ENCODE results near the gene EIF2S2.
"Not testable (repeated sequence)": the region's sequence is repeated elsewhere in the genome, so short reads cannot be mapped to it uniquely, and the experiment has no call there.

The EIF2S2 gene

GRCh38 chr20:34111702-34112599, at the start of gene EIF2S2:
Gene EIF2S2, minus strand, starts transcription at chr20:34112243. Its CDS starts 133 bp downstream, at chr20:34112110.
- DNase-seq: peak; percentile 96

DNA sequence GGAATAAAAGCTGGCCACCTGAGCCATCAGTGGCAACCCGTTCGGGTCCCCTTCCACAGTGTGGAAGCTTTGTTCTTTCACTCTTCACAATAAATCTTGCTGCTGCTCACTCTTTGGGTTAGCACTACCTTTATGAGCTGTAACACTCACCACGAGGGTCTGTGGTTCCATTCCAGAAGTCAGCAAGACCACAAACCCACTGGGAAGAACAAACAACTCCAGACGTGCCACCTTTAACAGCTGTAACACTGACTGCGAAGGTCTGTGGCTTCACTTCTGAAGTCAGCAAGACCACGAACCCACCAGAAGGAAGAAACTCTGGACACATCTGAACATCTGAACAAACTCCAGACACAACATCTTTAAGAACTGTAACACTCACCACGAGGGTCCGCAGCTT, 45.7 kb upstream of the EIF2S2 start:
- DNase-seq: not testable (repeated sequence)

DNA sequence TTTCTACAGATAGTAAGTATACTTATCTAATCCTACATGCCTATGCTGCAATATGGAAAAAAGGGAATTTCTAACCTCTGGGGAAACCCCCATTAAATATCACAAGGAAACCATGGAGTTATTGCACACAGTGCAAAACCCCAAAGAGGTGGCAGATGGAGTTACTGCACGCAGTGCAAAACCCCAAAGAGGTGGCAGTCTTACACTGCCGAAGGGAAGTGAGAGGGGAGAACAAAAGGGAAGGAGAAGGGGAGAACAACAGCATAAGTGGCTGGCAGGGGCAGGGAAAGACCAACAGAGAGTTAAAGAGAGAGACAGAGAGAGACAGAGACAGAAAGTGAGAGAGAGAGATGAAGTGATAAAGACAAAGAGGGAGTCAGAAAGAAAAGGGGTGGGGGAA, 43.8 kb upstream of the EIF2S2 start:
- no peak for DNase-seq

DNA sequence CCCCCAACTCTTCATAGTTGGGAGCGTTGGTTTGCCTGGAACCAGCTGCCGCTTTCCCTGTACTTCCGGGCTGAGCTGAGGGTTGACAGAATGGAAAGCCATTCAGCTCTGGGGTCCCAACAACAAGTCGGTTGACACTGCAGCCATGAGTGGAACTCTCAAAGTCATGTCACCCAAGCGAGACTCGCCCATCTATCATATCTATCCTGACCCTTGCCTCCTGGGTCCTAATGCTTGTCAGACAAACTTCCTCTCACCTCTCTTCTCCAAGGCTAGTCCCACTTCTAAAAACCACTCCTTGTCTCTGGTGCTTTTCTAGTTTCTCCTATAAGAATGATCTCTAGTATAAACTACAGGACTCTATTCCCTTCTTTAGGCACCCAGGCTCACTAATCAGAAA, 41.1 kb upstream of the EIF2S2 start:
- not testable (repeated sequence) for DNase-seq

DNA sequence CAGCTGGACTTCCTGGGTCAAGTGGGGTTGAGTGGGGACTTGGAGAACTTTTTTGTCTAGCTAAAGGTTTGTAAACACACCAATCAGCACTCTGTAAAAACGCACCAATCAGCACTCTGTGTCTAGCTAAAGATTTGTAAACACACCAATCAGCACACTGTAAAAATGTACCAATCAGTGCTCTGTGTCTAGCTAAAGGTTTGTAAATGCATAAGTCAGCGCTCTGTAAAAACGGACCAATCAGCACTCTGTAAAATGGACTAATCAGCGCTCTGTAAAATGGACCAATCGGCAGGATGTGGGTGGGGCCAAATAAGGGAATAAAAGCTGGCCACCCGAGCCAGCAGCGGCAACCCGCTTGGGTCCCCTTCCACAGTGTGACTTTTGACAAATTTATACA, 40.0 kb upstream of the EIF2S2 start:
- DNase-seq: not testable (repeated sequence)

DNA sequence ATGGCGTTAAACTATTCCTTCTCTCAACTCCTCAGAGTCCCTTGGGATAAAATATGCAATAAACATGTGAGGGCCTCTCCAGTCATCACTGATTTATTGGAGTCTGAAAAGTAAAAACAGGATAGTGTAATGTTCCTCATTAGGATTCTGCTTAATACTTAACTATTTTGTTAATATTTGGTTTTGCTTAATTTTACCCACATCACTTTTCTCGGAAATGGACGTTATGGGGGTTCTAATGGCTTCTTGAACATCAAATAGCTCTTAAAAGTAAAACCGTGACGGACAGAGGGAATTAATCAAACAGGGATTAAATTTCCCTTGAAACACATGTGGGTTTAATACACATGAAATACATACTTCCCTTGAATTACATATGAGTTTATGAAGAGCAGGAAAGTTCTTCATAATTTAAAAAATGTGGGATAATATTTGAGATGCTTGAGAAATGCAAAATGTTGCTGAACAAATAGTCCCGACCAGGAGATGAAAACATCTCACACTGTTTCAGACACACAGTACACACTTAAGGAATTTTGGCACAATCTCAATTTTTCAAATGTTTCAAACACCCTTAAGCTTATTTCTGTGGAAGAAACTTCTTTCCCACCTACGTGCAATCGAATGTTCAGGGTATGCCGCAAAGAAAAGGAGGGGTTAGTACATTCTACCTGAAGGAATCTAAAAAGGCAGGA, 38.4 kb upstream of the EIF2S2 start:
- DNase-seq: no peak

- no peak for DNase-seq
Measured at GRCh38 chr20:34145280-34145819, 33.3 kb upstream of the EIF2S2 start.

GRCh38 chr20:34143951-34144350, 31.9 kb upstream of the EIF2S2 start:
- no peak for DNase-seq

DNA sequence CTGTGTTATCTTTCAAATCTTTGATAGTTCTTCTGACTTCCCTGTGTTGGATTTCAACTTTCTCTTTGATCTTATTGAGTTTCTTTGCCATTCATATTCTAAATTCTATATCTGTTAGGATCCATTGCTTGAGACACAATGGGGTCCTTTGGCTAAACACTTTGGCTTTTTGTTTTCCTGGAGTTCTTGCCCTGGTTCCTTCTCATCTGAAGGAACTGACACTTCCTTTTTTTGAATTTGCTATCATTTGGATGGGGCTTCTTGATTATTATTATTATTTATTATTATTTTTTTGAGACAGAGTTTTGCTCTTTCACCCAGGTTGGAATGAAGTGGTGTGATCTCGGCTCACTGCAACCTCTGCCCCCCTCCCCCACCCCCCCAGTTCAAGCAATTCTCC, 30.1 kb upstream of the EIF2S2 start:
- DNase-seq: no peak

DNA sequence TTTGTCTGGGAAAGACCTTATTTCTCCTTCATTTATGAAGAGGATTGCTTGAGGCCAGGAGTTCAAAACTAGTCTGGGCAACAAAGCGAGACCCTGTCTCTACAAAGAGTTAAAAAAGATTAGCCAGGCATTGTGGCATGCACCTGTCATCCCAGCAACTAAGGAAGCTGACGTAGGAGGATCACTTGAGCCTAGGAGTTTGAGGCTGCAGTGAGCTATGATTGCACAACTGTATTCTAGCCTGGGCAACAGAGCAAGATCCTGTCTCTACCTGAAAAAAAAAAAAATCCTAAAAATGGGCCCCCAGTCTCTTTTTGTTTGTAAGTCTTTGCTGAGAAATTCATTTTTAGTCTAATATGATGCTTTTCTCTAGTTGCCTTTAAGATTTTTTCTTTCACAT, 29.2 kb upstream of the EIF2S2 start:
- no peak for DNase-seq

DNA sequence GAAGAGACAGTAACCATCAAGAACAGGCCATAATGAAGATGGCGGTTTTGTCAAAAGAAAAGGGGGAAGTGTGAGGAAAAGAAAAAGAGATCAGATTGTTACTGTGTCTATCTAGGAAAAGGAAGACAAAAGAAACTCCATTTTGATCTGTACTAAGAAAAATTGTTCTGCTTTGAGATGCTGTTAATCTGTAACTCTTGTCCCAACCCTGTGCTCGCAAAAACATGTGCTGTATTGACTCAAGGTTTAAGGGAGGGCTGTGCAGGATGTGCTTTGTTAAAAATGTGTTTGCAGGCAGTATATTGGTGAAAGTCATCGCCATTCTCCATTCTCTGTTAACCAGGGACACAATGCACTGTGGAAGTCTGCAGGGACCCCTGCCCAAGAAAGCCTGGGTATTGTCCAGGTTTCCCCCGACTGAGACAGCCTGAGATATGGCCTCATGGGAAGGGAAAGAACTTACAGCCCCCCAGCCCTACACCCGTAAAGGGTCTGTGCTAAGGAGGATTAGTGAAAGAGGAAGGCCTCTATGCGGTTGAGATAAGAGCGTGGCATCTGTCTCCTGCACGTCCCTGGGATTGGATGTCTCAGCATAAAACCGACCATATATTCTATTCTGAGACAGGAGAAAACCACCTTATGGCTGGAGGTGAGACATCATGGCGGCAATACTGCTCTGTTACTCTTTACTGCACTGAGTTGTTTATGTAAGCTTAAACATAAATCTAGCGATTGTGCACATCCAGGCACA, 23.7 kb upstream of the EIF2S2 start:
- not testable (repeated sequence) for DNase-seq

- not testable (repeated sequence) for DNase-seq
Measured at GRCh38 chr20:34133365-34133860, 21.4 kb upstream of the EIF2S2 start.

DNA sequence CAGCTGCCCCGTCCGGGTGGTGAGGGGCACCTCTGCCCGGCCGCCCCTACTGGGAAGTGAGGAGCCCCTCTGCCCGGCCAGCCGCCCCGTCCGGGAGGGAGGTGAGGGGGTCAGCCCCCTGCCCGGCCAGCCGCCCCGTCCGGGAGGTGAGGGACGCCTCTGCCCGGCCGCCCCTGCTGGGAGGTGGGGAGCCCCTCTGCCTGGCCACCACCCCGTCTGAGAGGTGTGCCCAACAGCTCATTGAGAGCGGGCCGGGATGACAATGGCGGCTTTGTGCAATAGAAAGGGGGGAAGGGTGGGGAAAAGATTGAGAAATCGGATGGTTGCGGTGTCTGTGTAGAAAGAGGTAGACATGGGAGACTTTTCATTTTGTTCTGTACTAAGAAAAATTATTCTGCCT, 20.9 kb upstream of the EIF2S2 start:
- not testable (repeated sequence) for DNase-seq

DNA sequence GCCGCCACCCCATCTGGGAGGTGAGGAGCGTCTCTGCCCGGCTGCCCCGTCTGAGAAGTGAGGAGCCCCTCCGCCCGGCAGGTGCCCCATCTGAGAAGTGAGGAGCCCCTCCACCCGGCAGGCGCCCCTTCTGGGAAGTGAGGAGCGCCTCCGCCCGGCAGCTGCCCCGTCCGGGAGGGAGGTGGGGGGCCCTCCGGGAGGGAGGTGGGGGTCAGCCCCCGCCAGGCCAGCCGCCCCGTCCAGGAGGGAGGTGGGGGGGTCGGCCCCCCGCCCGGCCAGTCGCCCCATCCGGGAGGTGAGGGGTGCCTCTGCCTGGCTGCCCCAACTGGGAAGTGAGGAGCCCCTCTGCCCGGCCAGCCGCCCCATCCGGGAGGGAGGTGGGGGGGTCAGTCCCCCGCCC, 20.4 kb upstream of the EIF2S2 start:
- DNase-seq: not testable (repeated sequence)

GRCh38 chr20:34131491-34131890, 19.4 kb upstream of the EIF2S2 start:
- DNase-seq: no peak

GRCh38 chr20:34129518-34130162, 17.6 kb upstream of the EIF2S2 start:
- peak; percentile 38 for DNase-seq

DNA sequence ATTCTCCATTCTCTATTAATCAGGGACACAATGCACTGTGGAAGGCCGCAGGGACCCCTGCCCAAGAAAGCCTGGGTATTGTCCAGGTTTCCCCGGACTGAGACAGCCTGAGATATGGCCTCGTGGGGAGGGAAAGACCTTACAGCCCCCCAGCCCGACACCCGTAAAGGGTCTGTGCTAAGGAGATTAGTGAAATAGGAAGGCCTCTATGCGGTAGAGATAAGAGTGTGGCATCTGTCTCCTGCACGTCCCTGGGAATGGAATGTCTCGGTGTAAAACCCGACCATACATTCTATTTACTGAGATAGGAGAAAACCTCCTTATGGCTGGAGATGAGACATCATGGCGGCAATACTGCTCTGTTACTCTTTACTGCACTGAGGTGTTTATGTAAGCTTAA, 15.7 kb upstream of the EIF2S2 start:
- DNase-seq: no peak

DNA sequence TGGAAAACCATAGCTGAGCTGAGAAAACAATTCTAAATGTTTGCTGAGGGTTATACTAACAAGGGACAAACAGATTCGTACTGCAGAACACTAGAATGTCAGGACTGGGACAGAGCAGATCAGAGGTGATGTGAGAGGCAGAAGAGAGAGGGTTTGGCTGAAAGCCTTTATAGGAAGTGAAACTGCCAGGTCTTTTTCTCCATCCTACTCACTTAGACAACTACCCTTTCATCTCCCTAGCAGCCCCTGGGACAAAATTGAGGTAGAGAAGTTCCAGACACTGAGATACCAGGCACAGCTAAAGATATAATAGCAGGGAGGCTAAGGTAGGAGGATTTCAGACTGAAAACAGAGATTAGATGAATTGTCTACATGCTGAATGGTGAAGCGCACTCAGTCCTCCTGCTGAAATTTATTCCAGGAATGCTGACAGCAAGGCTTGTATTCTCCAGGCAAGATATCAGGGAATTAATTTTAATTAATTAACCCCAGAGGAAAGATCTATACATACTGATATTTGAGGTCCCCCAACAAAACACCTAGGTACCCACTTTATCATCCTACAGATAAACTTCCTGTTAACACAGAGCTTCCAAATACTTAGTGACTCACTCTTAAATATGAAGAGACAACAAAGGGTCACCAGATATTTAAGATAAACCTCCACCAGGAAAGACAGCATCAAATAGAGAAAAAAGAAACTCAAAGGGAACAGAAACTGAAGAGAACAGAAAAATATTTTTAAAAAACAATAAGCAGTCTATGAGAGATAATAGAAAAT, 12.6 kb upstream of the EIF2S2 start:
- DNase-seq: no peak

- DNase-seq: no peak
Measured at GRCh38 chr20:34123309-34123708, 11.3 kb upstream of the EIF2S2 start.

GRCh38 chr20:34122274-34122980, 10.4 kb upstream of the EIF2S2 start:
- DNase-seq: no peak

DNA sequence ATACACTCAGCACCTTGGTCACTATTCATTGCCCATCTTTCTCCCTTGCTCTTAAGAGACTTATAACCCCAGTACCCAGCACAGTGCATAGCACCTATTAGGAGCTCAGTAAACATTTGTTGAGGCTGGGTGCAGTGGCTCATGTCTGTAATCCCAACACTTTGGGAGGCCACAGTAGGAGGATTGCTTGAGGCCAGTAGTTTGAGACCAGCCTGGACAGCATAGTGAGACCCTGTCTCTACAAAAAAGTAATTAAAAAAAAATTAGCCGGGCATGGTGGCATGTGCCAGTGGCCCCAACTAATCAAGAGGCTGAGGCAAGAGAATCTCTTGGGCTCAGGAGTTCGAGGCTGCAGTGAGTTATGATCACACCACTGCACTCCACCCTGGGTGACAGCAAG, 8.2 kb upstream of the EIF2S2 start:
- DNase-seq: no peak

Data from stimulated activated CD4-positive, alpha-beta T cell treated with anti-CD3 and anti-CD28 coated beads, Interleukin-1b, Interleukin-23, amount 100 ng/mL, for 48 hours (primary cell).